Activated T-helper 1 cell treated with Interleukin-2 at 50 U/mL for 16 hours (primary cell): ENCODE measurements around the gene NRXN3.

ENCODE experiments used
- DNase-seq: peaks from one replicate; pipeline ENCODE4 v3.0.0-alpha.2; 2020; ENCODE audit warnings: low read depth

The NRXN3 gene

GRCh38 chr14:78933948-78934524 is 763.9 kb downstream of the NRXN3 start:
- no peak for DNase-seq

- DNase-seq, result no peak
These were observed 776.8 kb downstream of the NRXN3 start for GRCh38 chr14:78946949-78947348.

- DNase-seq, result no peak
These were observed 777.5 kb downstream of the NRXN3 start for GRCh38 chr14:78947681-78948080.

DNA sequence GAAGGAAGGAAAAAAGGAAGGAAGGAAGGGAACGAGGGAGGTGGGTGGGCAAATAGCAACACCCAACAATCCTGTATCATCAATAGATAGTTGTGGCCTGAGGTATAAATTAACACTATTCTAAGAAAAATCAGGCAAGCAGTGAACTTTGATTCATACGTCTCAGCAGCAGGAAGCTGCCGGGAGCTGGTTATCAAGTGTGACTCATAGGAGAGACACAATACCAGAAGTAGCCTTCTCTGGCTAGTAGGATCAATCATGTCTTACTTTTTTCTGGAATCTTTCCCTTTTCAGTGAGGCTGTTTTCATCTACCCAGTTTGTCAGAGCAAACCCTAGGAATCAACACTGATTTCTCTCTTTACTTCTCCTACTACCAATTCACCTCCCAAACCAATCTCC is 780.5 kb downstream of the NRXN3 start:
- DNase-seq, result no peak

GRCh38 chr14:78951602-78952001 is 781.4 kb downstream of the NRXN3 start:
- DNase-seq, result no peak

GRCh38 chr14:78959674-78960264 is 789.6 kb downstream of the NRXN3 start:
- no peak for DNase-seq

DNA sequence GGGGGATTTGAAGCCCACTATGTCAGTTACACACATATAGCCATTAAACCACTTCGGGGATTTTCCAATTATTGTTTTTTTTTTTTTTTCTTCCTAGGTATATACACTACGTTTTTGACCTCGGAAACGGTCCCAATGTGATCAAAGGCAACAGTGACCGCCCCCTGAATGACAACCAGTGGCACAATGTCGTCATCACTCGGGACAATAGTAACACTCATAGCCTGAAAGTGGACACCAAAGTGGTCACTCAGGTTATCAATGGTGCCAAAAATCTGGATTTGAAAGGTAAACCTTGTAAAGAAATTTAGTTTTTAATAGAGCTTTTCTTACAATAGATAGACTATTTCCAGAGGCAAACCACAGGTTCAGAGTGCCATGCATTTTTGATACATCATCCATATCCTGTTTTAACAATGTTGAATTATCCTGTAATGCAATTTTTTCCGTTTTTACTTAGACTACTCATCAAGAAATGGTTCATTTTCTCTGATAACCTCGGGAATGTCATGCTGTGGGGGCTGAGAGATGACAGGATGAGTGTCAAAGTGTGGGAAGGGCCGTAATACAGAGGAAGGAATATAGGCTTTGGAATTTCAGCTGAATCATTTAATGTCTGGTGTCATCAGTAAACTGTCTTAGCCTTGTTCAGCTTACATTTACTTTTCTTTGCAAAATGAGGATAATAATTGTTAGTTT is 797.1 kb downstream of the NRXN3 start:
- no peak for DNase-seq

DNA sequence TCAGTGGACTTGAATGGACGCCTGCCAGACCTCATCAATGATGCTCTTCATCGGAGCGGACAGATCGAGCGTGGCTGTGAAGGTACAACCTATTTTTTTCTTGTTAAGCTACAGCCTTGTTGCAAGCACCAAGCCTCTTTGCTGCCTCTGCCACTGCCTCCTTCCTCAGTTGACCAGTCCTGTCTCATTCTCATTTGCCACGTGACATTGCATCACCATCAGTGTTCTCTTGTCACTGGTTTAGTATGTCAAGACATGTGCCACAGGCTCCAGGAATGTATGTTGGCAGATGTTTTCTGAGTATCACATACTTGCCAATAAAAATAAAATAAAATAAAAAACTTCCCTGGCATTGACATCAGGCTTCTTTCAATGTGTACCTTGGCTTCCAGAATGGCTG is 798.1 kb downstream of the NRXN3 start:
- no peak for DNase-seq

- no peak for DNase-seq
These were observed 800.5 kb downstream of the NRXN3 start for GRCh38 chr14:78970677-78971076.

- DNase-seq, result no peak
These were observed 802.3 kb downstream of the NRXN3 start for GRCh38 chr14:78972440-78972839.

- DNase-seq, result no peak
These were observed 804.5 kb downstream of the NRXN3 start for GRCh38 chr14:78974691-78975090.

DNA sequence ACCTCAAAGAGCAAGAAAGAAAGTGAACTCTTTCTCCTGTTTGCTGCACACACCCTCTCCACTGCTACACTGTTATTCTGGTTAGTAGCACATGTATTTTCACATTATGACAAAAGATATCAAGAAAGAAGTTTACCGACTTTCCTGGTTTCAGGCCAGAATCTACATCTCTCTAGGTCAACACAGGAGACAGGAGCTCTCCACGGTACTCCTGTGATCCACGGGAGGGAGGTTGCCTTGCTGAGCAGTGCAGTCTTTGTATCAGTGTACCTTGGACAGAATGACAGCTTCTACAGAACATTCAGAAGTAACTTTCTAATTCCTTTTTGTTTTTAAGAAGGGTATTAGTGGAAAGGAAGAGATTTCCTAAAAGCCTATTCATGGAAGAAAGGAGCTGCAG is 805.6 kb downstream of the NRXN3 start:
- no peak for DNase-seq

GRCh38 chr14:78978896-78979295 is 808.7 kb downstream of the NRXN3 start:
- no peak for DNase-seq

DNA sequence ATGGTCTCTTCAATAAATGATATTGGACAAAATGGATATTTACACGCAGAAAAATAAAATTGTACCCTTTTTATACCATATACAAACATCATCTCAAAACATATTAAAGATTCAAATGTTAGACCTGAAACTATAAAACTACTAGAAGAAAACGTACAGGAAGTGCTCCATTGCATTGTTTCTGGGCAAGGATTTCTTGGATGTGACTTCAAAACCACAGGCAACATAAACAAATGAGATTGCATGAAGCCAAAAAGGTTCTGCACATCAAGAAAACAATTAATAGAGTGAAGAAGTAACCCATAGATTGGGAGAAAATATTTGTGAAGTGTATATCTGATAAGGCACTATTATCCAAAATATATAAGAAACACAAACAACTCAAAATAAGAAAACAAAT is 812.4 kb downstream of the NRXN3 start:
- no peak for DNase-seq

GRCh38 chr14:78983126-78983525 is 813.0 kb downstream of the NRXN3 start:
- no peak for DNase-seq

- DNase-seq, result no peak
These were observed 815.7 kb downstream of the NRXN3 start for GRCh38 chr14:78985668-78986381.

DNA sequence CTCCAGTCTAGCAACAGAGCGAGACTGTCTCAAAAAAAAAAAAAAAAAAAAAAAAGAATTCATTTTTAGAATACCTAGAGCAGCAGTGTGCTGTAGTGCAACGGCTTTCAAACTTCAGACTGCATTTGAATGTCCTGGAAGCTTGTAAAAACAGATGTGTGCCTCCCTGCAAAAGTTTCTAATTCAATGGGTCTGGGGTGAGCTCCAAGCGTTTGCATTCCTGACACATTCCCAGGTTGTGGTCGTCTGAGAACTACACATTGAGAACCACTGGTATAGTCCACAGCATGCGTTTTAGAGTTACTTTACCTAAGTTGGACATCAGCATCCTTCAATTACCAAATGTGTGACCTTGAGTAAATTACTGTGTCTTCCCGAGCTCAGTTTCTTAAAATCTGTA is 816.8 kb downstream of the NRXN3 start:
- DNase-seq, result no peak

- no peak for DNase-seq
These were observed 819.0 kb downstream of the NRXN3 start for GRCh38 chr14:78989221-78989620.

DNA sequence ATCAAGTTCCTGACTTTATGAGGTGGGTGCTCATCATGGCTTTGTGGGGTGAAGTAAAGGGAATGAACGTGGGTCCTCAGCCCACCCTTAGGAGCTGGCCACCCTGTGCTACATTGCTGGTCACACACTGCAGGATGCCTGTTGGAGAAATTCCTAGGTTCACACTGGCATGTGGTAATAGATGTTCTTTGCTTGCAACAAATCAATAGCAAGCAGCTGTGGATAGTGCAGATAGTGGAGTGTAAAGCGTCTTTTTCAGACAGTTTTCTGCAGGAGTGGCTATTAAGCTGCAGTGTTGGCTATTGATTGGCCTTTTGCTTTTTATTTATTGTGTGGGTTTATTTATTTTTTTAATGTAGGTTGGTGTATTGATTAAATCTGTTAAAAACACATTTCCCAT is 822.7 kb downstream of the NRXN3 start:
- no peak for DNase-seq

GRCh38 chr14:78997811-78998210 is 827.6 kb downstream of the NRXN3 start:
- DNase-seq, result no peak

DNA sequence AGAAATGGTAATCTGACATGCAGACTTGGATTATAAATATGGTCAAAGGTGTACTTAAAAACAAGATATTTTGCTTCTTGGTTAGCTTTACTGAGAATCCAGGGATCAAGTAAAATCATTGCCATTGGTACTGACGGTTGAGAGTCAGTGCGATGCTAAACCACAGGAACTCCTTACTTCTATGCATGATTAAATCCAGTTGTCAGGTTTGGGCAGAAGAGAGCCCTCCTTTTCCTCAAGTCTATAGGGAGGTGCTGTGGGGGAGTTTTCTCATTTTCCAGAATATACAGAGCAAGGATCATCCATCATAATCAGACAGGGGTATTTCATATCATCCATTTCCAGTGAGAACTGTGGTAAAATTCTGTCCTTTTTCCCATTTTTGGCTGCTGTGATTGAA is 839.1 kb downstream of the NRXN3 start:
- DNase-seq, result no peak

GRCh38 chr14:79011091-79011919 is 841.1 kb downstream of the NRXN3 start:
- no peak for DNase-seq
